Uterus (tissue), 4 donors: Measurements from ENCODE around the gene PIEZO2. TPM values are rescaled to one million over a fixed set of nuclear protein-coding genes. Genes with fewer than 3 reads are reported as not detected.

Source experiments
- DNase-seq, 2 donors: peaks; one replicate each; pipeline ENCODE4 v3.0.0-alpha.2; 2019 to 2020
- H3K27ac ChIP-seq, 2 donors: fragments of 200-600 bp; sonication (generic); 1 replicate in 1 of 2; 2 replicates in 1 of 2; pipeline ENCODE4 v1.5.1; 2016 to 2018
- H3K27me3 ChIP-seq, 2 donors: fragments of 200-600 bp; sonication (generic); one replicate each; pipeline ENCODE4 v1.5.1; 2018 to 2019; ENCODE audit warnings: control low read depth in 1 of 2
- H3K36me3 ChIP-seq, 2 donors: fragments of 200-600 bp; sonication (generic); one replicate each; pipeline ENCODE4 v1.5.1; 2019; ENCODE audit warnings: control low read depth in 1 of 2
- H3K4me1 ChIP-seq, 2 donors: fragments of 200-600 bp; sonication (generic); one replicate each; pipeline ENCODE4 v1.5.1; 2018 to 2019; ENCODE audit warnings: control low read depth in 1 of 2
- H3K4me3 ChIP-seq, 2 donors: fragments of 200-600 bp; sonication (generic); 1 replicate in 1 of 2; 2 replicates in 1 of 2; pipeline ENCODE4 v1.5.1; 2018 to 2019; ENCODE audit warnings: mild to moderate bottlenecking in 1 of 2
- H3K9me3 ChIP-seq, 2 donors: fragments of 200-600 bp; sonication (generic); one replicate each; pipeline ENCODE4 v1.5.1; 2019; ENCODE audit warnings: control low read depth in 1 of 2
- CTCF ChIP-seq, 4 experiments: fragments of 200-600 bp in 2 of 4; fragments of 450-650 bp in 2 of 4; sonication (generic) in 2 of 4; IDR thresholded peaks; one replicate each; pipeline ENCODE4 v1.5.1; 2016 to 2019; ENCODE audit warnings: antibody characterized with exemption in 4 of 4, mild to moderate bottlenecking in 2 of 4, moderate library complexity in 1 of 4
- POLR2A ChIP-seq, 2 donors: fragments of 450-650 bp; IDR thresholded peaks; one replicate each; pipeline ENCODE4 v1.6.1; 2016; ENCODE audit warnings: antibody characterized with exemption in 2 of 2, mild to moderate bottlenecking in 1 of 2, moderate library complexity in 1 of 2
- intact Hi-C: fragments of 100-400 bp; cut with DNase I; formaldehyde crosslinking; loops from one replicate; pipeline ENCODE4 v1.15.1; 2023; ENCODE audit warnings: low total_unique reads
- total RNA-seq, 4 donors: library from RNA; depleted of rRNA in 3 of 4; stranded (reverse); fragments of >200 nt in 3 of 4; gene quantifications; one replicate each; pipeline versions ENCODE4 v1.1.0 to v1.2.4, GENCODE V29; 2014 to 2023
- donor health status: DM: yes; HTN: yes; CAD: no.

The PIEZO2 gene
- total RNA-seq, 4 donors from 2014 or later, result 1.8 to 42.8 (median 5.6) TPM

- Histone ChIP-seq H3K27me3 (no peaks in the 10 kb centered on the region), H3K9me3 (no peaks in the 10 kb centered on the region), H3K36me3 (no peaks in the 10 kb centered on the region), H3K4me1 (no peaks in the 10 kb centered on the region), H3K4me3 (no peak overlapping the region), H3K27ac (no peak overlapping the region)
- TF ChIP-seq POLR2A (IDR thresholded peaks at IDR 0.05), result no peak
- no peak for TF ChIP-seq CTCF (IDR thresholded peaks at IDR 0.05)
- intact Hi-C loops, result no loop called here
- no peak for DNase-seq
Measured at GRCh38 chr18:11055721-11056120, 93.6 kb downstream of the PIEZO2 start.

GRCh38 chr18:11054497-11054896 is 94.9 kb downstream of the PIEZO2 start:
- intact Hi-C loops, result no loop called here
- H3K27me3 ChIP-seq, result no peaks in the 10 kb centered on the region
- DNase-seq, result no peak
- no peak overlapping the region for H3K4me3 ChIP-seq
- H3K9me3 ChIP-seq, result no peaks in the 10 kb centered on the region
- H3K4me1 ChIP-seq, result no peaks in the 10 kb centered on the region
- no peaks in the 10 kb centered on the region for H3K36me3 ChIP-seq
- no peak overlapping the region for H3K27ac ChIP-seq
- TF ChIP-seq POLR2A (IDR thresholded peaks at IDR 0.05) (no peak), CTCF (IDR thresholded peaks at IDR 0.05) (no peak)

- Histone ChIP-seq H3K4me1 (no peaks in the 10 kb centered on the region), H3K4me3 (no peak overlapping the region), H3K27me3 (no peaks in the 10 kb centered on the region), H3K9me3 (no peaks in the 10 kb centered on the region), H3K27ac (no peak overlapping the region), H3K36me3 (no peaks in the 10 kb centered on the region)
- intact Hi-C loops, result no loop called here
- TF ChIP-seq CTCF (IDR thresholded peaks at IDR 0.05), result no peak
- TF ChIP-seq POLR2A (IDR thresholded peaks at IDR 0.05), result no peak
- no peak for DNase-seq
Measured at GRCh38 chr18:11053293-11053692, 96.1 kb downstream of the PIEZO2 start.

GRCh38 chr18:11052800-11053199 is 96.6 kb downstream of the PIEZO2 start:
- TF ChIP-seq POLR2A (IDR thresholded peaks at IDR 0.05) (no peak), CTCF (IDR thresholded peaks at IDR 0.05) (no peak)
- no peaks in the 10 kb centered on the region for H3K27me3 ChIP-seq
- intact Hi-C loops, result no loop called here
- no peaks in the 10 kb centered on the region for H3K36me3 ChIP-seq
- no peaks in the 10 kb centered on the region for H3K4me1 ChIP-seq
- no peak overlapping the region for H3K27ac ChIP-seq
- H3K9me3 ChIP-seq, result no peaks in the 10 kb centered on the region
- H3K4me3 ChIP-seq, result no peak overlapping the region
- DNase-seq, result no peak

GRCh38 chr18:11051462-11051861 is 97.9 kb downstream of the PIEZO2 start:
- Histone ChIP-seq H3K4me1 (no peaks in the 10 kb centered on the region), H3K27ac (no peak overlapping the region), H3K9me3 (no peaks in the 10 kb centered on the region), H3K36me3 (no peaks in the 10 kb centered on the region), H3K27me3 (no peaks in the 10 kb centered on the region), H3K4me3 (no peak overlapping the region)
- DNase-seq, result no peak
- intact Hi-C loops, result no loop called here
- TF ChIP-seq CTCF (IDR thresholded peaks at IDR 0.05) (no peak), POLR2A (IDR thresholded peaks at IDR 0.05) (no peak)
